ENCODE results near the gene EIF5A. TPM values are rescaled to one million over a fixed set of nuclear protein-coding genes. Genes with fewer than 3 reads are reported as not detected.

EIF5A gene
- polyA plus RNA-seq, 3 donors: 465 to 511 (median 485) TPM

DNA sequence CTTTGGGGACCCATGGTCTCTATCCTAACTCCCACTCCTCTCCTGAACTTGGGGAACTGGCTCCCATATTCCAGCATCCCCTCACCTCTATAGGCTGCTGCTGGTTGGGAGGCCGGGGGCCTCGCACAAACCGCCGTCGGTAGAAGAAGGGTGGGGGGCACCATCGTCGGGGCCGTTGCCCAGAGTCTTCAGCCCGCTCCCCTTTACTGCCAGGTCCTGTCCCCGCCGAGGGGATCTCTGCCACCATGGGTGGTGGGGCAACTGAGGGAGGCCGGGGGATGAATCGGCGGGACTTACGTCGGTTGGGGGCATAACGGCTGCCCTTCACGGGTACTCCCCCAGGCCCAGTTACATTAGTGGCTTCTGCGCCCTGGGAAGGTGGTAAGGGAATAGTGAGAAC, 17.3 kb upstream of the EIF5A start:
- Mint-ChIP-seq H3K36me3 (peaks cover 0 to 4% of the 10 kb centered on the region in 2 donors), H3K27me3 (ENCODE audit: low read depth in 3 of 3) (peaks cover 68 to 87% (median 68%) of the 10 kb centered on the region in 3 donors), H3K4me3 (no peak overlapping the region), H3K4me1 (peaks cover 9% of the 10 kb centered on the region), H3K27ac (peak overlapping the region in 1 of 7 donors; percentile 23), H3K9me3 (peaks cover 0 to 15% (median 10%) of the 10 kb centered on the region in 7 donors)
- TF ChIP-seq, protein P1, sequence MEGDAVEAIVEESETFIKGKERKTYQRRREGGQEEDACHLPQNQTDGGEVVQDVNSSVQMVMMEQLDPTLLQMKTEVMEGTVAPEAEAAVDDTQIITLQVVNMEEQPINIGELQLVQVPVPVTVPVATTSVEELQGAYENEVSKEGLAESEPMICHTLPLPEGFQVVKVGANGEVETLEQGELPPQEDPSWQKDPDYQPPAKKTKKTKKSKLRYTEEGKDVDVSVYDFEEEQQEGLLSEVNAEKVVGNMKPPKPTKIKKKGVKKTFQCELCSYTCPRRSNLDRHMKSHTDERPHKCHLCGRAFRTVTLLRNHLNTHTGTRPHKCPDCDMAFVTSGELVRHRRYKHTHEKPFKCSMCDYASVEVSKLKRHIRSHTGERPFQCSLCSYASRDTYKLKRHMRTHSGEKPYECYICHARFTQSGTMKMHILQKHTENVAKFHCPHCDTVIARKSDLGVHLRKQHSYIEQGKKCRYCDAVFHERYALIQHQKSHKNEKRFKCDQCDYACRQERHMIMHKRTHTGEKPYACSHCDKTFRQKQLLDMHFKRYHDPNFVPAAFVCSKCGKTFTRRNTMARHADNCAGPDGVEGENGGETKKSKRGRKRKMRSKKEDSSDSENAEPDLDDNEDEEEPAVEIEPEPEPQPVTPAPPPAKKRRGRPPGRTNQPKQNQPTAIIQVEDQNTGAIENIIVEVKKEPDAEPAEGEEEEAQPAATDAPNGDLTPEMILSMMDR (IDR thresholded peaks at IDR 0.05): no peak
- WGBS (ENCODE audit: insufficient coverage): 97% methylated on average over 5 of the region's 19 CpGs
- no peak for DNase-seq
- no peaks in the 10 kb centered on the region for H3K36me3 ChIP-seq (replicated peaks in 1 of 2; ENCODE audit: control insufficient read depth in 1 of 2, insufficient read depth in 2 of 2, low read length in 2 of 2)
- no peak overlapping the region for H3K4me3 ChIP-seq (replicated peaks in 1 of 3; ENCODE audit: low read depth in 2 of 3, low read length in 3 of 3)
- peaks cover 10 to 16% of the 10 kb centered on the region in 2 donors for H3K4me1 ChIP-seq (ENCODE audit: control insufficient read depth in 1 of 2, insufficient read depth in 2 of 2, low read length in 2 of 2)
- H3K27ac ChIP-seq (ENCODE audit: low read depth in 1 of 2, low read length in 2 of 2): no peak overlapping the region
- H3K79me2 ChIP-seq (ENCODE audit: insufficient read depth, low read length): no peaks in the 10 kb centered on the region
- intact Hi-C loops (cut with micrococcal nuclease): loop anchor here in 1 of 2 donors (5.0 kb wide), 1 partner anchor 248 kb away; the partner anchor contains the start of gene SLC16A11
- H4K20me1 ChIP-seq (ENCODE audit: insufficient read depth, low read length): no peaks in the 10 kb centered on the region
- no peak overlapping the region for H3K9ac ChIP-seq (ENCODE audit: insufficient read depth, low read length, poor library complexity, severe bottlenecking)
- H3K27me3 ChIP-seq (ENCODE audit: control insufficient read depth in 2 of 2, insufficient read depth in 2 of 2, low read length in 2 of 2): peaks cover 23 to 57% of the 10 kb centered on the region in 2 donors
- no peak overlapping the region for H3K4me2 ChIP-seq (replicated peaks; ENCODE audit: extremely low read depth, low read length, poor library complexity, severe bottlenecking)
- no peak overlapping the region for H2AFZ ChIP-seq (ENCODE audit: insufficient read depth, low read depth, low read length, poor library complexity, severe bottlenecking)
- peaks cover 0 to 13% of the 10 kb centered on the region in 2 donors for H3K9me3 ChIP-seq (replicated peaks in 1 of 2; ENCODE audit: control insufficient read depth in 1 of 2, insufficient read depth in 1 of 2, low read length in 2 of 2)

DNA sequence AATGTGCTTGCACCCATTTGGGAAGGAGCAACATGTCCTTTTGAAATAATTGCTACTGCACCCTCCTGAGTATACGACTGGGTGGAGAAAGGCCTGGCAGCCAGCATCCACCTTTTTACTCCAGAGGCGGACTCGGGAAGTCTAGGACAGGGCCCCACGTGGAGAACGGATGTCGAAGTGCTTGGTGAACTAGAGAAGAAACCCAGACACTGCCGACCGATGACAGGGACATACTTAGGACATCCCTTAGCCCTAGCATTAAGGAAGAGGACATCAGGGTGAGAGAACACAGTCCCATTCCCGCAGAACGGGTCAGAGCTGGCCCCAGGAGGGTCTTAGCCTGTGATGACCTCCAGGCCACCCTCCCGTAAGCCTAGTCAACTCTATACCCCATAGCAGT, 16.7 kb upstream of the EIF5A start:
- H3K27me3 Mint-ChIP-seq (ENCODE audit: low read depth in 3 of 3): peaks cover 72 to 89% (median 73%) of the 10 kb centered on the region in 3 donors
- H3K79me2 ChIP-seq (ENCODE audit: insufficient read depth, low read length): no peaks in the 10 kb centered on the region
- H3K36me3 Mint-ChIP-seq: peaks cover 0 to 4% of the 10 kb centered on the region in 2 donors
- 89% methylated on average over 8 of the region's 11 CpGs for WGBS (ENCODE audit: insufficient coverage)
- H3K9me3 ChIP-seq (replicated peaks in 1 of 2; ENCODE audit: control insufficient read depth in 1 of 2, insufficient read depth in 1 of 2, low read length in 2 of 2): peaks cover 0 to 13% of the 10 kb centered on the region in 2 donors
- peaks cover 28 to 62% of the 10 kb centered on the region in 2 donors for H3K27me3 ChIP-seq (ENCODE audit: control insufficient read depth in 2 of 2, insufficient read depth in 2 of 2, low read length in 2 of 2)
- TF ChIP-seq, protein P1 (IDR thresholded peaks at IDR 0.05): no peak
- H3K4me1 Mint-ChIP-seq: peaks cover 13% of the 10 kb centered on the region
- H3K27ac ChIP-seq (ENCODE audit: low read depth in 1 of 2, low read length in 2 of 2): no peak overlapping the region
- intact Hi-C loops (cut with micrococcal nuclease): loop anchor here in 1 of 2 donors (5.0 kb wide), 1 partner anchor 248 kb away; the partner anchor contains the start of gene SLC16A11
- H3K4me2 ChIP-seq (replicated peaks; ENCODE audit: extremely low read depth, low read length, poor library complexity, severe bottlenecking): no peak overlapping the region
- H2AFZ ChIP-seq (ENCODE audit: insufficient read depth, low read depth, low read length, poor library complexity, severe bottlenecking): no peak overlapping the region
- H3K4me3 Mint-ChIP-seq: peak overlapping the region in 1 of 2 donors; percentile 59
- DNase-seq: no peak
- H3K4me1 ChIP-seq (ENCODE audit: control insufficient read depth in 1 of 2, insufficient read depth in 2 of 2, low read length in 2 of 2): peaks cover 12 to 21% of the 10 kb centered on the region in 2 donors
- H4K20me1 ChIP-seq (ENCODE audit: insufficient read depth, low read length): no peaks in the 10 kb centered on the region
- H3K9ac ChIP-seq (ENCODE audit: insufficient read depth, low read length, poor library complexity, severe bottlenecking): no peak overlapping the region
- H3K4me3 ChIP-seq (replicated peaks in 1 of 3; ENCODE audit: low read depth in 2 of 3, low read length in 3 of 3): no peak overlapping the region
- no peaks in the 10 kb centered on the region for H3K36me3 ChIP-seq (replicated peaks in 1 of 2; ENCODE audit: control insufficient read depth in 1 of 2, insufficient read depth in 2 of 2, low read length in 2 of 2)
- H3K27ac Mint-ChIP-seq: no peak overlapping the region
- H3K9me3 Mint-ChIP-seq: peaks cover 0 to 18% (median 12%) of the 10 kb centered on the region in 7 donors

Data from CD14-positive monocyte (primary cell).